HepG2 (cell line): ENCODE results near the gene PRM3. TPM values are rescaled to one million over a fixed set of nuclear protein-coding genes. Genes with fewer than 3 reads are reported as not detected.
A peak's percentile ranks its signal among the peaks of the same experiment; 100 is the strongest.

Experiments
- ASH2L ChIP-seq: fragments of 300-600, 200-600 bp; sonication (generic); IDR thresholded peaks from 2 replicates; pipeline ENCODE4 v1.7.0; 2017; ENCODE audit warnings: low read depth, mild to moderate bottlenecking, moderate library complexity, mixed read lengths, low read length; ENCODE audit not compliant: insufficient read length
- CBX1 ChIP-seq: IDR thresholded peaks from one replicate; pipeline ENCODE4 v1.6.1; 2016; ENCODE audit warnings: antibody characterized with exemption, low read depth
- CC2D1A ChIP-seq: sonication (generic); formaldehyde crosslinking; IDR thresholded peaks from 2 replicates; pipeline ENCODE4 v1.8.1; 2023; ENCODE audit warnings: mild to moderate bottlenecking, missing genetic modification reagents
- ETV5 ChIP-seq: IDR thresholded peaks from 2 replicates; pipeline ENCODE4 v1.6.1; 2018; ENCODE audit warnings: missing biosample characterization, missing genetic modification reagents, inconsistent platforms, borderline replicate concordance
- KDM3A ChIP-seq: IDR thresholded peaks from 2 replicates; pipeline ENCODE4 v1.6.1; 2018; ENCODE audit warnings: low read depth, missing compliant biosample characterization
- MAFF ChIP-seq: IDR thresholded peaks from 2 replicates; pipeline ENCODE4 v1.6.1; 2011; ENCODE audit warnings: low read depth, low read length, improper control_type of control experiment
- MED1 ChIP-seq: sonication (generic); formaldehyde crosslinking; IDR thresholded peaks from 2 replicates; pipeline ENCODE4 v1.4.0; 2020; ENCODE audit warnings: missing genetic modification reagents
- MTF2 ChIP-seq: sonication (generic); formaldehyde crosslinking; IDR thresholded peaks from 2 replicates; pipeline ENCODE4 v1.5.0; 2020; ENCODE audit warnings: missing genetic modification reagents, borderline replicate concordance
- PHF20 ChIP-seq: sonication (generic); formaldehyde crosslinking; IDR thresholded peaks from 2 replicates; pipeline ENCODE4 v1.5.0; 2020; ENCODE audit warnings: mild to moderate bottlenecking, missing genetic modification reagents
- POLR2AphosphoS2 ChIP-seq: IDR thresholded peaks from 2 replicates; pipeline ENCODE4 v1.6.1; 2011; ENCODE audit warnings: low read depth, low read length, improper control_type of control experiment
- RAD21 ChIP-seq: fragments of 450-650 bp; formaldehyde crosslinking; IDR thresholded peaks from 2 replicates; pipeline ENCODE4 v1.5.0; 2020; ENCODE audit warnings: mild to moderate bottlenecking
- SMC3 ChIP-seq: IDR thresholded peaks from 2 replicates; pipeline ENCODE4 v1.6.1; 2011; ENCODE audit warnings: low read length, improper control_type of control experiment
- SYNCRIP ChIP-seq: fragments of 200-400 bp; formaldehyde crosslinking; IDR thresholded peaks from 2 replicates; pipeline ENCODE4 v1.6.1; 2018; ENCODE audit warnings: mild to moderate bottlenecking, low read depth, low read length; ENCODE audit not compliant: insufficient read depth
- ZSCAN22 ChIP-seq: sonication (generic); formaldehyde crosslinking; IDR thresholded peaks from 2 replicates; pipeline ENCODE4 v1.4.0; 2020; ENCODE audit warnings: mild to moderate bottlenecking, missing genetic modification reagents
- ZSCAN29 ChIP-seq: sonication (generic); formaldehyde crosslinking; conservative IDR thresholded peaks from 2 replicates; pipeline ENCODE4 v1.4.0; 2020; ENCODE audit warnings: mild to moderate bottlenecking, missing genetic modification reagents
- ZSCAN31 ChIP-seq: sonication (generic); formaldehyde crosslinking; IDR thresholded peaks from 2 replicates; pipeline ENCODE4 v1.5.0; 2020; ENCODE audit warnings: low read depth, mild to moderate bottlenecking, missing genetic modification reagents
- polyA plus RNA-seq, 8 experiments: library from polyadenylated mRNA; depleted of rRNA in 3 of 8; stranded (reverse) in 7 of 8; unstranded in 1 of 8; fragments of >200 nt; fragmentation: Illumina TruSeq in 4 of 8; extraction: Trizol in 4 of 8; gene quantifications; 2 replicates each; pipeline versions ENCODE4 v1.2.1 to v1.2.3, GENCODE V29; 2011 to 2016; ENCODE audit warnings: low read depth in 4 of 8, missing spikeins in 1 of 8, mixed read lengths in 1 of 8; ENCODE audit not compliant: insufficient read depth in 1 of 8
- total RNA-seq, 5 experiments: library from RNA; depleted of rRNA; stranded (reverse); fragments of >200 nt; fragmentation: Illumina TruSeq; extraction: Trizol; gene quantifications; 2 replicates each; pipeline ENCODE4 v1.2.3, GENCODE V29; 2016; ENCODE audit warnings: low read depth in 1 of 5
- TF ChIP-seq, protein P1 (sequence below): IDR thresholded peaks from 2 replicates; pipeline ENCODE4 v1.6.1; 2018; ENCODE audit warnings: missing genetic modification reagents
- TF ChIP-seq, protein P2 (sequence below), 2 experiments: sonication (generic) in 1 of 2; formaldehyde crosslinking in 1 of 2; IDR thresholded peaks; 2 replicates each; pipeline versions ENCODE4 v1.4.0 to v1.6.1; 2018 to 2020; ENCODE audit warnings: missing genetic modification reagents in 2 of 2, borderline replicate concordance in 1 of 2, low read depth in 1 of 2, mild to moderate bottlenecking in 1 of 2, missing biosample characterization in 1 of 2
- TF ChIP-seq, protein P3 (sequence below): fragments of 450-650 bp; IDR thresholded peaks from 2 replicates; pipeline ENCODE4 v1.6.1; 2016
- TF ChIP-seq, protein P4 (sequence below): sonication (generic); formaldehyde crosslinking; IDR thresholded peaks from 2 replicates; pipeline ENCODE4 v1.4.0; 2020; ENCODE audit warnings: mild to moderate bottlenecking, missing genetic modification reagents
- TF ChIP-seq, protein P5 (sequence below): sonication (generic); formaldehyde crosslinking; IDR thresholded peaks from 2 replicates; pipeline ENCODE4 v1.4.0; 2020; ENCODE audit warnings: mild to moderate bottlenecking, missing genetic modification reagents

PRM3 gene
- total and polyA plus RNA-seq, 2 of the 13 experiments (the other 11 are each of a cell fraction or from before 2014, with no cell fraction given) = not detected

DNA sequence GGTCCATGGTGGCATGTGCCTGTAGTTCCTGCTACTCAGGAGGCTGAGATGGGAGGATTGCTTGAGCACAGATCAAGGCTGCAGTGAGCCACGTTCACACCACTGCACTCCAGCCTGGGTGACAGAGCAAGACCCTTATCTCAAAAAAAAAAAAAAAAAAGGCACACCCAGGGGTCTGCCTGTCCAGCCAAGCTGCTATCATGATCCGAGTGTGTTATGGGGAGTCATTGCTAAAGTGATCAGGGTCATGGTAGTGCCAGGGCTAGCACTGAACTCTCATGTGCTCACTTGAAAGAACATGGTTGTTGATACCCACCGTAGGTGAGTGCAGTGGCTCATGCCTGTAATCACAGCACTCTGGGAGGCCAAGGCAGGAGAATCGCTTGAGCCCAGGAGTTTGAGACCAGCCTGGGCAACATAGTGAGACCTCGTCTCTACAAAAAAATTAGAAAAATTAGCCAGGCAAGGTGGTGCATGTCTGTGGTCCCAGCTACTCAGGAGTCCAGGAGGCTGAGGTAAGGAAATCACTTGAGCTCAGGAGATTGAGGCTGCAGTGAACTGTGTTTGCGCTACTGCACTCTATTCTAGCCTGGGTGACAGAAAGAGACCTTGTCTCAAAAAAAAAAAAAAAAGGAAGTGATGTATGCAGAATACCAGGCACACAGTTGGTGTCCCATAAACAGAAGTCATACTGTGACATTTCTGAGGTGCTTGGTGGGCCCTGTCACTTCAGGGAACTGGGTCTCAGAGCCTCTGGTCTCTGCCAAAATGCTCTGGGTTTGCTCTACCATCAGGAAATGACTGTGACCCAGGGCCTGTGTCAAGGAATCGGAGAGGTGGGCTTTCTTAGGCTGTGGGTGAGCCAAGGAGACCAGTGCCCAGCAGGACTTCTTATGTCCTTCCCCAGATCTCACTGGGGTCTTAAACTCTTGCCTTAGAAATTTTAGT, 5.5 kb upstream of the PRM3 start (continued):
- TF ChIP-seq, protein P1, sequence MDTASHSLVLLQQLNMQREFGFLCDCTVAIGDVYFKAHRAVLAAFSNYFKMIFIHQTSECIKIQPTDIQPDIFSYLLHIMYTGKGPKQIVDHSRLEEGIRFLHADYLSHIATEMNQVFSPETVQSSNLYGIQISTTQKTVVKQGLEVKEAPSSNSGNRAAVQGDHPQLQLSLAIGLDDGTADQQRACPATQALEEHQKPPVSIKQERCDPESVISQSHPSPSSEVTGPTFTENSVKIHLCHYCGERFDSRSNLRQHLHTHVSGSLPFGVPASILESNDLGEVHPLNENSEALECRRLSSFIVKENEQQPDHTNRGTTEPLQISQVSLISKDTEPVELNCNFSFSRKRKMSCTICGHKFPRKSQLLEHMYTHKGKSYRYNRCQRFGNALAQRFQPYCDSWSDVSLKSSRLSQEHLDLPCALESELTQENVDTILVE (CRISPR knock-in tag) = no peak; the same call in 1 of the 2 replicates
- TF ChIP-seq, protein P2, sequence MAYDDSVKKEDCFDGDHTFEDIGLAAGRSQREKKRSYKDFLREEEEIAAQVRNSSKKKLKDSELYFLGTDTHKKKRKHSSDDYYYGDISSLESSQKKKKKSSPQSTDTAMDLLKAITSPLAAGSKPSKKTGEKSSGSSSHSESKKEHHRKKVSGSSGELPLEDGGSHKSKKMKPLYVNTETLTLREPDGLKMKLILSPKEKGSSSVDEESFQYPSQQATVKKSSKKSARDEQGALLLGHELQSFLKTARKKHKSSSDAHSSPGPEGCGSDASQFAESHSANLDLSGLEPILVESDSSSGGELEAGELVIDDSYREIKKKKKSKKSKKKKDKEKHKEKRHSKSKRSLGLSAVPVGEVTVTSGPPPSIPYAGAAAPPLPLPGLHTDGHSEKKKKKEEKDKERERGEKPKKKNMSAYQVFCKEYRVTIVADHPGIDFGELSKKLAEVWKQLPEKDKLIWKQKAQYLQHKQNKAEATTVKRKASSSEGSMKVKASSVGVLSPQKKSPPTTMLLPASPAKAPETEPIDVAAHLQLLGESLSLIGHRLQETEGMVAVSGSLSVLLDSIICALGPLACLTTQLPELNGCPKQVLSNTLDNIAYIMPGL (CRISPR knock-in tag; IDR thresholded peaks at IDR 0.05; ENCODE audit: borderline replicate concordance in 1 of 2, low read depth in 1 of 2) = peak in 1 of 2 experiments; percentile 31; a peak in 1 of 4 replicates
- 0 out of 2 replicates have a peak, but pooled peaks have one; percentile 21 for TF ChIP-seq ZSCAN29 (CRISPR knock-in tag)
- TF ChIP-seq ZSCAN31 (CRISPR knock-in tag) = no peak
- TF ChIP-seq SYNCRIP = no peak
- no peak for TF ChIP-seq MED1 (CRISPR knock-in tag)
- TF ChIP-seq, protein P3, sequence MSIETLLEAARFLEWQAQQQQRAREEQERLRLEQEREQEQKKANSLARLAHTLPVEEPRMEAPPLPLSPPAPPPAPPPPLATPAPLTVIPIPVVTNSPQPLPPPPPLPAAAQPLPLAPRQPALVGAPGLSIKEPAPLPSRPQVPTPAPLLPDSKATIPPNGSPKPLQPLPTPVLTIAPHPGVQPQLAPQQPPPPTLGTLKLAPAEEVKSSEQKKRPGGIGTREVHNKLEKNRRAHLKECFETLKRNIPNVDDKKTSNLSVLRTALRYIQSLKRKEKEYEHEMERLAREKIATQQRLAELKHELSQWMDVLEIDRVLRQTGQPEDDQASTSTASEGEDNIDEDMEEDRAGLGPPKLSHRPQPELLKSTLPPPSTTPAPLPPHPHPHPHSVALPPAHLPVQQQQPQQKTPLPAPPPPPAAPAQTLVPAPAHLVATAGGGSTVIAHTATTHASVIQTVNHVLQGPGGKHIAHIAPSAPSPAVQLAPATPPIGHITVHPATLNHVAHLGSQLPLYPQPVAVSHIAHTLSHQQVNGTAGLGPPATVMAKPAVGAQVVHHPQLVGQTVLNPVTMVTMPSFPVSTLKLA = no peak
- 0 out of 2 replicates have a peak, but pooled peaks have one; percentile 7 for TF ChIP-seq KDM3A
- 0 out of 2 replicates have a peak, but pooled peaks have one; percentile 68 for TF ChIP-seq ZSCAN22
- no peak for TF ChIP-seq PHF20 (CRISPR knock-in tag)
- no peak for TF ChIP-seq CBX1
- TF ChIP-seq, protein P4, sequence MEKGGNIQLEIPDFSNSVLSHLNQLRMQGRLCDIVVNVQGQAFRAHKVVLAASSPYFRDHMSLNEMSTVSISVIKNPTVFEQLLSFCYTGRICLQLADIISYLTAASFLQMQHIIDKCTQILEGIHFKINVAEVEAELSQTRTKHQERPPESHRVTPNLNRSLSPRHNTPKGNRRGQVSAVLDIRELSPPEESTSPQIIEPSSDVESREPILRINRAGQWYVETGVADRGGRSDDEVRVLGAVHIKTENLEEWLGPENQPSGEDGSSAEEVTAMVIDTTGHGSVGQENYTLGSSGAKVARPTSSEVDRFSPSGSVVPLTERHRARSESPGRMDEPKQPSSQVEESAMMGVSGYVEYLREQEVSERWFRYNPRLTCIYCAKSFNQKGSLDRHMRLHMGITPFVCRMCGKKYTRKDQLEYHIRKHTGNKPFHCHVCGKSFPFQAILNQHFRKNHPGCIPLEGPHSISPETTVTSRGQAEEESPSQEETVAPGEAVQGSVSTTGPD = no peak
- TF ChIP-seq POLR2AphosphoS2 = no peak
- TF ChIP-seq SMC3 = no peak; the same call in 1 of the 2 replicates
- 0 out of 2 replicates have a peak, but pooled peaks have one; percentile 52 for TF ChIP-seq CC2D1A (CRISPR knock-in tag)
- TF ChIP-seq MAFF = no peak
- TF ChIP-seq RAD21 (CRISPR knock-in tag) = no peak
- peak; percentile 98 for TF ChIP-seq ASH2L
- TF ChIP-seq, protein P5, sequence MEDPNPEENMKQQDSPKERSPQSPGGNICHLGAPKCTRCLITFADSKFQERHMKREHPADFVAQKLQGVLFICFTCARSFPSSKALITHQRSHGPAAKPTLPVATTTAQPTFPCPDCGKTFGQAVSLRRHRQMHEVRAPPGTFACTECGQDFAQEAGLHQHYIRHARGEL = no peak
- no peak for TF ChIP-seq ETV5 (CRISPR knock-in tag)
- TF ChIP-seq MTF2 (CRISPR knock-in tag) = no peak
